Astrocyte of the spinal cord (primary cell): Measurements from ENCODE around the gene TALDO1.

Experiments used
- DNase-seq: peaks from one replicate; pipeline ENCODE4 v3.0.0; 2011; ENCODE audit warnings: low read depth, low spot score
- H3K4me3 ChIP-seq: 2 replicates; pipeline ENCODE4 v1.5.1; 2011; ENCODE audit warnings: low read depth, mild to moderate bottlenecking, low read length, moderate library complexity
- CTCF ChIP-seq: IDR thresholded peaks from 2 replicates; pipeline ENCODE4 v1.5.1; 2012; ENCODE audit warnings: low read depth, mild to moderate bottlenecking, low read length, inconsistent platforms
- in situ Hi-C: cut with HindIII; loops from 2 replicates; pipeline ENCODE4 v1.10.0; 2017; ENCODE audit warnings: low sequenced_read_pairs

TALDO1 gene

GRCh38 chr11:779955-780532 is 32.8 kb downstream of the TALDO1 start:
- no peak for TF ChIP-seq CTCF
- in situ Hi-C loops = no loop called here
- DNase-seq = no peak
- no peak overlapping the region for H3K4me3 ChIP-seq

DNA sequence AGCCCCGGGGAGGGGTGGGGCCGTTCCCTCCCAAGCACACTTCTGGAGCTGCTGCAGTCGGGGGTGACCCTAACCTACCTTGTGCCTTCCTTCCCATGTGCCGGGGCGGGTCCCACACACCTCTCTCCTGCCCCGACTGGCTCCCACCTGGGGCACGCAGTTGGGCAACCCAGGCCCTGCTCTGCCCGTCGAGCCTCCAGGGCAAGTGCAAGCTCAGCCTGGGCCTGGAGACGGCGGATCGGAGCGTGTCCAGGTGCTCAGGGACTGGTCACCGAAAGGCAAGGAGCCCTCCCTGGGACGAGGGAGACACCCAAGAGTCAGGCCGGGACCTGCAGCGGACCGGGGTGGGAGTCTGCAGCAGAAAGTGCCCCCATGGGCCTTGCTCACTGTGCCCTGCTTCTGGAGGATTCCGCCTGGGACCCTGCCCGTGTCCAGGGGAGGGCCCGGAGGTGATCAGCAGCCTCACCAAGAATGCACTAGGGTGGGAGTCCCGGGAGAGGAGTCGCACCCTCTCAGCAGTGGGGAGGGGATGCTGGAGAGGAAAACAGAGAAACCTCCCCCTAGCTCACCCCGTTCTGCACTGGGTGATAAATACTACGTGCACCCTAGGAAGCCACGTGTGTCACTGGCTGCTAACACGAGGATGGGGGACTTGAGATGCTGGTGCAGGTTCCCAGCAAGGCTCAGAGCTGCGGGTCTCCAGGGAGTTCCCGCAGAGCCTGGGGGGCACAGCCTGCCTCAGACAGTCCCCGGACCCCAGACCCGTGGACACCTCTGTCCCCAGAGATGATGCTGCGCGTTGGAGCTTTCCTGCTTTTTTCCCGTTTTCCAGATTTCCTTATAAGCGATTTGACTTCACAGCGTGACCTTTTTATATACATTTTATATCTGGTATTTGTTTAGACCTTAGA is 35.3 kb downstream of the TALDO1 start:
- in situ Hi-C loops = no loop called here
- no peak for TF ChIP-seq CTCF
- no peak overlapping the region for H3K4me3 ChIP-seq
- no peak for DNase-seq

DNA sequence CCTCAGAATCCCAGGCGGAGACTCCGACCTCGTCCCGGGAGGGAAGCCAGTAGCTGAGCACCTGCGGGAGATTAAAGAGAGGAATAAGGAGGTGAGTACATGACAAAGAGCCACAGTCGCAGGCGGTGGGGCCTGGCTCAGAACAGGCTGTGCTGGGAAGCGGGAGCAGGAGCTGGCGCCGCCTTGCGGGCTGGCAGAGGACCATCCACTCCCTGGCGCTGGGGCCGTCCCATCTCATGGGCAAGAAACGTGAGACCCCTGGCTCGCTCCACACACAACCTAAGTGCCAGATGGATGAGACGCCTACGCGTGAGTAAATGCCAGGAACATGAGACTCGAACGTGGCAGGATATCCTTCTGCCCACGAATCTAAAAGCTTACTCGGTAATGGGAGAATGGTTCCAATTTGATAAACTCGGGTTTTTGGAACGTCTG is 36.3 kb downstream of the TALDO1 start:
- peak; percentile 94 for TF ChIP-seq CTCF
- H3K4me3 ChIP-seq = no peak overlapping the region
- in situ Hi-C loops = no loop called here
- peak; percentile 85 for DNase-seq

GRCh38 chr11:786235-787083 is 39.2 kb downstream of the TALDO1 start:
- TF ChIP-seq CTCF = no peak
- DNase-seq = no peak
- in situ Hi-C loops = no loop called here
- H3K4me3 ChIP-seq = no peak overlapping the region

DNA sequence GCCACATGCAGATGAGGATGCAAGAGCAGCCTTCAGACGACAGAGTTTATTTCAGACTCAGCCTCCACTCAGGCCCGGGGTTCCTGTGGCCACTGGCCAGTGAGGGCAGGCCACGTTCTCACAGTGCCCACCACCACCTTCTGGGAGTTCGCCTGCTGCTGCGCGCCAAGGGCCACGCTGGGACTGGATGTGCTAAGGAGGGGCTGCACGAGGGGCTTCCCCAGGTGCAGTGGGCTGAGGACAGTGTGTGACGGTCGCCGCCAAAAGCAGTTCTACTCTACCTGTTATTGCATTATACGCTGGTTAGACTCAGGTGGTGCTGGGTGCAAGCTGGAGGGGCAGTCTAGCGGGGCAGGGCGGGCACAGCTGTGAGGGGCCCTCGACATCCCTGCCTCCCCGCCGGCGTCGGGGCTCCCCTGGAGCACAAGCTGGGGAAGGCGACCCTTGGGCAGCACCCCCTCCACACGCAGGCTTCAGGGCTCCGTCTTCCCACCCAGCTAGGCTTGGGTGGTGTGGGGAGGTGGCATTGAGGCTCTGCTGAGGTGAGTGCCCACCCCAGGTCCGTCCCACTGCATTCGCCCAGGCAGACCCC is 39.9 kb downstream of the TALDO1 start:
- no peak for DNase-seq
- TF ChIP-seq CTCF = no peak
- in situ Hi-C loops = no loop called here
- H3K4me3 ChIP-seq = no peak overlapping the region
